ENCODE data around the gene NHSL1. TPM values are rescaled to one million over a fixed set of nuclear protein-coding genes. Genes with fewer than 3 reads are reported as not detected.

The NHSL1 gene
- total and polyA plus RNA-seq, 9 donors = 20.0 to 35.7 (median 28.4) TPM

DNA sequence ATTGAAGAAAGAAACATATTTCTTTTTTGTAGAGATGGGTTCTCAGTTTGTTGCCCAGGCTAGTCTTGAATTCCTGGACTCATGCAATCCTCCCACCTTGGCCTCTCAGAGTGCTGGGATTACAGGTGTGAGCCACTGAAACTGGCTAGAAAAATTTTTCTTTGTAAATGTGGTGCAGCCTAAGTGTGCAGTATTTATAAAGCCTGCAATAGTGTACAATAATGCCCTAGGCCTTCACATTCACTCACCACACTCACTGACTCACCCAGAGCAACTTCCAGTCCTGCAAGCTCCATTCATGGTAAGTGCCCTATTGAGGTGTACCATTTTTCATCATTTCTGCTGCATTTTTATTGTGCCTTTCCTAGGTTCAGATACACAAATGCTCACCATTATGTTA, 31.4 kb downstream of the NHSL1 start:
- Histone ChIP-seq H3K27me3 (ENCODE audit: control insufficient read depth, insufficient read depth, low read length) (no peaks in the 10 kb centered on the region), H3K36me3 (ENCODE audit: control insufficient read depth, insufficient read depth, low read length) (peaks cover 48% of the 10 kb centered on the region), H3K4me1 (ENCODE audit: control insufficient read depth, insufficient read depth, low read length) (no peaks in the 10 kb centered on the region), H3K27ac (ENCODE audit: low read length) (no peak overlapping the region), H3K9me3 (replicated peaks; ENCODE audit: control insufficient read depth, low read depth, low read length) (no peaks in the 10 kb centered on the region), H3K4me3 (ENCODE audit: low read length) (no peak overlapping the region)
- no peak for DNase-seq

DNA sequence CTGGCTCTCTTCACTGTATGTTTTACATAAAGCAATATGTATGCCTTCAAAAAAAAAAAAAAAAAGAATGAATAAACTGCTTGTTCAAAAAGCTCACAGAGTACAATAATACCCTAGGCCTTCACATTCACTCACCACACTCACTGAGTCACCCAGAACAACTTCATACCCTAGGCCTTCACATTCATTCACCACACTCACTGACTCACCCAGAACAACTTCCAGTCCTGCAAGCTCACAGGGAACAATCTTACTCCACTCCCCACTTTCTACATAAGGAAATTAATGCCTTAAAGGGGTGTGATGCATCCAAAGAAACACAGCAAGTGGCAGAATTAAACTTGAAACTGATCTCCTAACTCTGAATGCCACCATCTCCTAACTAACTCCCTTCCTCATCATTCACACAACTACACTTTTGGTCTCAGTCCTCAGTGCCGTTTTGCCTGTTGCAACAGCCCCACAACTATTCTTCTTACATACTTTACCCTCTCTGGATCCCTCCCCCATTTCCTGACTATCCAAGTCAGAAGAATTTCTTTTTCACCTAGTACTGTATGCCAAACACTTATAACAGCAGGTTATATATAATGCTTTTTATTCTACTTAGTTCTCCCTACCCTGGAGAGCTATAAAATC, 34.2 kb downstream of the NHSL1 start:
- H3K36me3 ChIP-seq (ENCODE audit: control insufficient read depth, insufficient read depth, low read length) = peaks cover 53% of the 10 kb centered on the region

DNA sequence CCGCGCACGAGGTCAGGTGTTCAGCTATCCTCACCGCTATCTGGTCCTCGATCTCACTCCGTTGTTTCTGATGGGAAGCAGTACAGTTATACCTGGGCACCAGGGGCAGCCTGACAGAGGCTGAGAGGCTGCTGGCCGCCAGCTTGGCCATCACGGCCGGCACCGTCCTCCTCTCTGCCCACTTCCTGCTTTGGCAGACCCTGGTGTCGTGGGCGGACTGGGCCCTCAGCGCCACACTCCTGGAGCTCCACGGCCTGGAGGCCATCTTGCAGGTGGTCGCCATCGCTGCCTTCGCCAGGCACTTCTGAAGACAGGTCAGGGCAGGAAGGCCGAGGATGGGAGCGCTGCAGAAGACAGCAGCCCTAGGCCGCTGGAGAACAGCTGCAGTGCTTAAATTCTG, 35.2 kb downstream of the NHSL1 start:
- WGBS (ENCODE audit: insufficient coverage) = 94% methylated on average over 14 of the region's 20 CpGs
- no peak overlapping the region for H3K4me3 ChIP-seq (ENCODE audit: low read length)
- H3K27ac ChIP-seq (ENCODE audit: low read length) = no peak overlapping the region
- H3K9me3 ChIP-seq (replicated peaks; ENCODE audit: control insufficient read depth, low read depth, low read length) = no peaks in the 10 kb centered on the region
- H3K27me3 ChIP-seq (ENCODE audit: control insufficient read depth, insufficient read depth, low read length) = no peaks in the 10 kb centered on the region
- no peak for DNase-seq
- H3K36me3 ChIP-seq (ENCODE audit: control insufficient read depth, insufficient read depth, low read length) = peaks cover 46% of the 10 kb centered on the region
- H3K4me1 ChIP-seq (ENCODE audit: control insufficient read depth, insufficient read depth, low read length) = no peaks in the 10 kb centered on the region

More for the DNA sequence above, 34.2 kb downstream of the NHSL1 start:
- Histone ChIP-seq H3K4me1 (ENCODE audit: control insufficient read depth, insufficient read depth, low read length) (no peaks in the 10 kb centered on the region), H3K4me3 (ENCODE audit: low read length) (no peak overlapping the region), H3K27me3 (ENCODE audit: control insufficient read depth, insufficient read depth, low read length) (no peaks in the 10 kb centered on the region), H3K27ac (ENCODE audit: low read length) (no peak overlapping the region), H3K9me3 (replicated peaks; ENCODE audit: control insufficient read depth, low read depth, low read length) (no peaks in the 10 kb centered on the region)
- 69% methylated on average over 1 of the region's 1 CpG for WGBS (ENCODE audit: insufficient coverage)
- DNase-seq = no peak

DNA sequence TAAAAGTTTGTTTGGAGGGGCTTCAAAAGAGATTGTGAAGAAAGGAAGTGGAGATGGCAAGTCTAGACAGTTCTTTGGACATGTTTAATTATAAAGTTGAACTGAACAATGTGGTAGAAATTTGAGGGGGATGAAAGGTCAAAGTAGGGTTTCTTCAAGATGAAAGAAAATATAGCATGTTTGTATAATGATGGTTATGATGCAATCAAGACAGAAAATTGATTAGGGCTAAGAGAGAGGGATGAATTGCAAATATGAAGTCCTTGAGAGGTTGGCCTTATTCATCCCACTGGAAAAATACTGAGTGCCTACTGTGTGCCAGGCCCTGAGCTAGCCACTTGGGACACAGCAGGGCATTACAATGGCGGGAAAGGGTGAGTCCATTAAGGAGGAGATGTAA, 37.6 kb downstream of the NHSL1 start:
- Histone ChIP-seq H3K9me3 (replicated peaks; ENCODE audit: control insufficient read depth, low read depth, low read length) (no peaks in the 10 kb centered on the region), H3K27me3 (ENCODE audit: control insufficient read depth, insufficient read depth, low read length) (no peaks in the 10 kb centered on the region), H3K4me1 (ENCODE audit: control insufficient read depth, insufficient read depth, low read length) (no peaks in the 10 kb centered on the region), H3K36me3 (ENCODE audit: control insufficient read depth, insufficient read depth, low read length) (peaks cover 35% of the 10 kb centered on the region), H3K4me3 (ENCODE audit: low read length) (no peak overlapping the region), H3K27ac (ENCODE audit: low read length) (no peak overlapping the region)
- 86% methylated on average over 1 of the region's 1 CpG for WGBS (ENCODE audit: insufficient coverage)
- DNase-seq = no peak

DNA sequence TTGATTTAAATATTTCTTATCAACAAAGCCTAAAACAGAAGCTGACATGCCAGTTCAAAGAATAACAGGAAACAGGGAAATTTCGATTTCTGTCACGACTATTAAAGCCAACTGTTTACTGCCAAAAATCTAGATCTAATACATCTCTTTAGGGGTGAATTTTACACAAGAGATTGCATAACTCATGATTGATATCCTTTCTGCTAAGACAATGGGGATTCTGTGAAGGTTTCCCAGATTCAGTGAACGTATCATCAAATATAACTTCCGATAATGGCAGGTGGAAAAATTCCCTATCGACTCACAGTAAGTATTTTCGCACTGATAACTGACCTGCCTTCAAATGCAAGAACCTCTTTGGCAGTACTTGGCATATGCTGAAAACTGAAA, 42.9 kb downstream of the NHSL1 start:
- no CpG with 5 or more reads among the region's 6 CpGs for WGBS (ENCODE audit: insufficient coverage)
- peaks cover 4% of the 10 kb centered on the region for H3K36me3 ChIP-seq (ENCODE audit: control insufficient read depth, insufficient read depth, low read length)
- no peaks in the 10 kb centered on the region for H3K9me3 ChIP-seq (replicated peaks; ENCODE audit: control insufficient read depth, low read depth, low read length)
- no peaks in the 10 kb centered on the region for H3K4me1 ChIP-seq (ENCODE audit: control insufficient read depth, insufficient read depth, low read length)
- no peak overlapping the region for H3K4me3 ChIP-seq (ENCODE audit: low read length)
- no peak for DNase-seq
- no peak overlapping the region for H3K27ac ChIP-seq (ENCODE audit: low read length)
- H3K27me3 ChIP-seq (ENCODE audit: control insufficient read depth, insufficient read depth, low read length) = no peaks in the 10 kb centered on the region

DNA sequence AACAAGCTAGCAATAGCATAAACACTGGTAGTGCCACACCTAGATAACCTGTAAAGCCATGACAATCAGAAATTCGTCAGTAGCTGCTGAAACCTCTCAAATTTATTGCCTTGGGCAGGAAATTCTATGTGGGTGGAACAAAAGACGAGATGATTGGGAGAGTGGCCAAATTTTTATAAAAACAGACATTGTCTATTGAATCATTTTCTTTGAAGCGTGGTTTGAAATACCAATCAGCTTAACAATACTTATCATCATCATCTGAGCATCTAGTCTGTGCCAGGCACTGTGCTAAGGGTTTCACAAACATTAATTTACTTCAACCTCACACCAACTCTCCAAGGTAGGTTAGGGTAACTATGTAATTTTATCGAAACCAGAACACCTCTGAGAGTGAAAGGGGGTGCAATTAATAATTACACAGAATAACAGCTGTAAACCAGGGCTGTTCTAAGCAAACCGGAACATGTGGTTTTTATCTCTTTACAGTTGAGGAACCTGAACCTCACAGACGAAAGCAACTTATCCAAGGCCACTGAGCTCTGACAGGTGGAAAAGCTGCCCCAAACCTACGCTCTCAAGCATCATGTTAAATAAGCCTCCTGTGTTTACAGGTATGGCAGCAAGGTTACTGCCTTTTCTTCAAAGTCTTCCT, 43.4 kb downstream of the NHSL1 start:
- H3K27me3 ChIP-seq (ENCODE audit: control insufficient read depth, insufficient read depth, low read length) = no peaks in the 10 kb centered on the region
- H3K4me3 ChIP-seq (ENCODE audit: low read length) = no peak overlapping the region
- no peaks in the 10 kb centered on the region for H3K4me1 ChIP-seq (ENCODE audit: control insufficient read depth, insufficient read depth, low read length)
- no peak for DNase-seq
- H3K9me3 ChIP-seq (replicated peaks; ENCODE audit: control insufficient read depth, low read depth, low read length) = no peaks in the 10 kb centered on the region
- H3K36me3 ChIP-seq (ENCODE audit: control insufficient read depth, insufficient read depth, low read length) = peaks cover 2% of the 10 kb centered on the region
- 100% methylated on average over 1 of the region's 7 CpGs for WGBS (ENCODE audit: insufficient coverage)
- no peak overlapping the region for H3K27ac ChIP-seq (ENCODE audit: low read length)

DNA sequence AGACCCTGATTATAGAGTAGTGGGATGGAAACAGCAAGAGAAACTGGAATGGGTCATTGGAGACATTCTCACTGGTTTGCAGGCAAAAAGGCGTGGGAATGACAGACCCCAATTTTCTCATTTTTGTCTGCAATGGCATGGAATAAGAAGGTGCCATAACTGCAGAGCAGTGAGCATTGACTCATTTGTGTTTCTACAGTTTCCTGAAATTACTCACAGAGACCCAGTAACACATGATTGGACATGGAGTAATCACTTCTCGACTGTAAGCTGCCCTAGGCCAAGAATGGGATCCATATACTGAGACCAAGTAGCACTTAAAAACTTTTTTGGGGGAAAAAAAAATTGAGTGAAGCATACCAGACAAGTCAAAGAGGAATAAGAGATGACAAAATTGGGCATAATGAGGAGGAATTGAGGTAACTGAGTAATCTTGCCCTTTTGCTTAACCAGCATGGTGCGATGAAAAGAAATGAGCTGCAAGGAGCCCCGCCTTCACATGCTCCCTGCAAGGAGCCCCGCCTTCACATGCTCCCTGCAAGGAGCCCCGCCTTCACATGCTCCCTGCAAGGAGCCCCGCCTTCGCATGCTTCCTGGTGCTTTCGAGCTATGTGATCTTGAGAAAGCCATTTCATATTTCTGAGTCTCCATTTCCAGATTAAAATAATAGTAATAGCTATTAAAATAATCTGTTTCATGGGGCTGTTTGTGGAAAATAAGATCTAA, 44.1 kb downstream of the NHSL1 start:
- no peak overlapping the region for H3K27ac ChIP-seq (ENCODE audit: low read length)
- 100% methylated on average over 2 of the region's 9 CpGs for WGBS (ENCODE audit: insufficient coverage)
- no peak for DNase-seq
- H3K9me3 ChIP-seq (replicated peaks; ENCODE audit: control insufficient read depth, low read depth, low read length) = no peaks in the 10 kb centered on the region
- H3K36me3 ChIP-seq (ENCODE audit: control insufficient read depth, insufficient read depth, low read length) = no peaks in the 10 kb centered on the region
- H3K4me3 ChIP-seq (ENCODE audit: low read length) = no peak overlapping the region
- no peaks in the 10 kb centered on the region for H3K4me1 ChIP-seq (ENCODE audit: control insufficient read depth, insufficient read depth, low read length)
- H3K27me3 ChIP-seq (ENCODE audit: control insufficient read depth, insufficient read depth, low read length) = no peaks in the 10 kb centered on the region

DNA sequence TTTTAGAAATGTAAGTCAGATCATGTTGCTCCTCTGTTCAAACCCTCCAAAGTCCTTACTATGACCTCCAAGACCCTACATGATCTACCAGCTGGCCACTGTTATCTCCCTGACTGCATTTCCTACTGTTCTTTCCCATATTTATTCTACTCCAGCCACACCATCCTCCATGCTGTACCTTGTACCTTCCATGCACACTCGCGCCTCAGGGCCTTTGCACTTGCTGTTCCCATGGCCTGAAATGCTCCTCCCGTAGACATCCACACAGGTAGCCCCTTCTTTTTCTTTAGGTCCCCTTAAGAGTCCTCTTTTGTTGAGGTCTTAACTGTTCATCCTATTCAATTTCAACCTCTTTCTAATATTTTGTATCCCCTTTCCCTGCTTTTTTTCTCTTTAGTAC, 48.3 kb downstream of the NHSL1 start:
- no peak overlapping the region for H3K4me3 ChIP-seq (ENCODE audit: low read length)
- WGBS (ENCODE audit: insufficient coverage) = 93% methylated on average over 3 of the region's 3 CpGs
- DNase-seq = no peak
- H3K27ac ChIP-seq (ENCODE audit: low read length) = no peak overlapping the region
- no peaks in the 10 kb centered on the region for H3K4me1 ChIP-seq (ENCODE audit: control insufficient read depth, insufficient read depth, low read length)
- H3K9me3 ChIP-seq (replicated peaks; ENCODE audit: control insufficient read depth, low read depth, low read length) = no peaks in the 10 kb centered on the region
- H3K36me3 ChIP-seq (ENCODE audit: control insufficient read depth, insufficient read depth, low read length) = peaks cover 4% of the 10 kb centered on the region
- no peaks in the 10 kb centered on the region for H3K27me3 ChIP-seq (ENCODE audit: control insufficient read depth, insufficient read depth, low read length)

DNA sequence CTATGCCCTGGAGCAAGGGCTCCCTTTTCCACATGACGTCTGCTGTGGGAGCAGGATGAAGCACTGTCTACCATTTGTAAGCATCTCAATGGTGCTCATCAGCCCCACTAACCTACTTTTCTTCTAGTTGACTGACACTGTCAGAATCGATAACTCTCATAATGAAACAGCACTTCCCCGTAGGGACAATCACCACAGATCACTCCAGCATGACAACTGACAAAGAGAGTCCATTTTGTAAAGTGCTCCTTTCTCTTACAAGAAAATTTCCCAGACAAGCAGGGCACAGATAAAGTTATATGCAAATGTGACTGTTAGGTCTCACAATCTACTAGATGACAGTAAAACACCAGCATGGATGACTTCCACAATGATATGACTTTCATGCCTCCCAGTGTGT, 48.8 kb downstream of the NHSL1 start:
- no peaks in the 10 kb centered on the region for H3K4me1 ChIP-seq (ENCODE audit: control insufficient read depth, insufficient read depth, low read length)
- 73% methylated on average over 2 of the region's 3 CpGs for WGBS (ENCODE audit: insufficient coverage)
- H3K36me3 ChIP-seq (ENCODE audit: control insufficient read depth, insufficient read depth, low read length) = peaks cover 7% of the 10 kb centered on the region
- H3K27ac ChIP-seq (ENCODE audit: low read length) = no peak overlapping the region
- no peaks in the 10 kb centered on the region for H3K27me3 ChIP-seq (ENCODE audit: control insufficient read depth, insufficient read depth, low read length)
- H3K9me3 ChIP-seq (replicated peaks; ENCODE audit: control insufficient read depth, low read depth, low read length) = no peaks in the 10 kb centered on the region
- DNase-seq = no peak
- H3K4me3 ChIP-seq (ENCODE audit: low read length) = no peak overlapping the region

DNA sequence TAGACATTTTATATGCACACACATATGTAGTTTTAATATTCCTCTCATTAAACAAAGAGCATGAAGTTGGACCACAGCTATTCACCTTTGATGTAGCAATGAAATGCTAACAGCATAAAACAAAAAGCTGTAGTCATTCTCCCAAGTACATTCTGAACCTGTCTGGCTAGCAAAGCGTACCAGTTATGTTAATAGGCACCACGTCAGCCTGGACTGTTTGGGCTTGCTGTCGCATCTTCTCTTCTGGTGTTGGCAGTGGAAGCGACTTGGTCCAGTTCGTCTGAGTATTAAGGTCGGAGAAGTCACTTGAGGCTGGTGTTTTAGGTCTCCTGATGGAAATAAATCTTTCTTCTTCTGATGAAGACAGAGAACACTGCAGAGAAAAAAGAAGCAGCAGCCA, 52.5 kb downstream of the NHSL1 start:
- Histone ChIP-seq H3K27ac (ENCODE audit: low read length) (no peak overlapping the region), H3K9me3 (replicated peaks; ENCODE audit: control insufficient read depth, low read depth, low read length) (no peaks in the 10 kb centered on the region), H3K27me3 (ENCODE audit: control insufficient read depth, insufficient read depth, low read length) (no peaks in the 10 kb centered on the region), H3K4me3 (ENCODE audit: low read length) (no peak overlapping the region), H3K4me1 (ENCODE audit: control insufficient read depth, insufficient read depth, low read length) (no peaks in the 10 kb centered on the region), H3K36me3 (ENCODE audit: control insufficient read depth, insufficient read depth, low read length) (peaks cover 14% of the 10 kb centered on the region)
- 92% methylated on average over 4 of the region's 6 CpGs for WGBS (ENCODE audit: insufficient coverage)
- DNase-seq = no peak

All from muscle of leg (tissue), 11 donors.